Osteocyte (in vitro differentiated cells): ENCODE measurements around the gene MAPRE2. TPM values are rescaled to one million over a fixed set of nuclear protein-coding genes. Genes with fewer than 3 reads are reported as not detected.
"Not testable (repeated sequence)": the region's sequence is repeated elsewhere in the genome, so short reads cannot be mapped to it uniquely, and the experiment has no call there.

ENCODE experiments used
- DNase-seq: peaks from one replicate; pipeline ENCODE4 v3.0.0; 2021; ENCODE audit warnings: mixed read lengths; ENCODE audit not compliant: unreplicated experiment; ENCODE audit errors: extremely low spot score
- H3K27ac Mint-ChIP-seq: one replicate; pipeline ENCODE4 v1.8.0; 2021; ENCODE audit warnings: mild to moderate bottlenecking, mixed read lengths; ENCODE audit not compliant: unreplicated experiment
- H3K27me3 Mint-ChIP-seq: one replicate; pipeline ENCODE4 v1.8.0; 2021; ENCODE audit warnings: mixed read lengths; ENCODE audit not compliant: unreplicated experiment
- H3K36me3 Mint-ChIP-seq: one replicate; pipeline ENCODE4 v1.8.0; 2021; ENCODE audit warnings: mixed read lengths; ENCODE audit not compliant: unreplicated experiment
- H3K4me1 Mint-ChIP-seq: one replicate; pipeline ENCODE4 v1.8.0; 2021; ENCODE audit warnings: mixed read lengths; ENCODE audit not compliant: unreplicated experiment
- H3K4me3 Mint-ChIP-seq: one replicate; pipeline ENCODE4 v1.8.0; 2021; ENCODE audit warnings: mild to moderate bottlenecking, moderate library complexity, mixed read lengths; ENCODE audit not compliant: unreplicated experiment
- H3K9me3 Mint-ChIP-seq: one replicate; pipeline ENCODE4 v1.8.0; 2021; ENCODE audit warnings: mixed read lengths; ENCODE audit not compliant: unreplicated experiment
- total RNA-seq: library from RNA; stranded (reverse); gene quantifications from 2 replicates; pipeline ENCODE4 v1.2.1, GENCODE V29; 2021
- TF ChIP-seq, protein P1 (sequence below): fragments of 200-600 bp; sonication (generic); IDR thresholded peaks from 2 replicates; pipeline ENCODE4 v1.5.0; 2021; ENCODE audit warnings: antibody characterized with exemption, mild to moderate bottlenecking, moderate library complexity

Gene MAPRE2
- total RNA-seq, 1 donor from 2014 or later, result 50.0 TPM

GRCh38 chr18:35106013-35106844, 65.0 kb downstream of the MAPRE2 start:
- Mint-ChIP-seq H3K36me3 (peaks cover 17% of the 10 kb centered on the region), H3K27me3 (no peaks in the 10 kb centered on the region), H3K9me3 (peaks cover 2% of the 10 kb centered on the region), H3K27ac (no peak overlapping the region), H3K4me3 (no peak overlapping the region), H3K4me1 (peaks cover 10% of the 10 kb centered on the region)
- TF ChIP-seq, protein P1, sequence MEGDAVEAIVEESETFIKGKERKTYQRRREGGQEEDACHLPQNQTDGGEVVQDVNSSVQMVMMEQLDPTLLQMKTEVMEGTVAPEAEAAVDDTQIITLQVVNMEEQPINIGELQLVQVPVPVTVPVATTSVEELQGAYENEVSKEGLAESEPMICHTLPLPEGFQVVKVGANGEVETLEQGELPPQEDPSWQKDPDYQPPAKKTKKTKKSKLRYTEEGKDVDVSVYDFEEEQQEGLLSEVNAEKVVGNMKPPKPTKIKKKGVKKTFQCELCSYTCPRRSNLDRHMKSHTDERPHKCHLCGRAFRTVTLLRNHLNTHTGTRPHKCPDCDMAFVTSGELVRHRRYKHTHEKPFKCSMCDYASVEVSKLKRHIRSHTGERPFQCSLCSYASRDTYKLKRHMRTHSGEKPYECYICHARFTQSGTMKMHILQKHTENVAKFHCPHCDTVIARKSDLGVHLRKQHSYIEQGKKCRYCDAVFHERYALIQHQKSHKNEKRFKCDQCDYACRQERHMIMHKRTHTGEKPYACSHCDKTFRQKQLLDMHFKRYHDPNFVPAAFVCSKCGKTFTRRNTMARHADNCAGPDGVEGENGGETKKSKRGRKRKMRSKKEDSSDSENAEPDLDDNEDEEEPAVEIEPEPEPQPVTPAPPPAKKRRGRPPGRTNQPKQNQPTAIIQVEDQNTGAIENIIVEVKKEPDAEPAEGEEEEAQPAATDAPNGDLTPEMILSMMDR, result no peak
- no peak for DNase-seq

DNA sequence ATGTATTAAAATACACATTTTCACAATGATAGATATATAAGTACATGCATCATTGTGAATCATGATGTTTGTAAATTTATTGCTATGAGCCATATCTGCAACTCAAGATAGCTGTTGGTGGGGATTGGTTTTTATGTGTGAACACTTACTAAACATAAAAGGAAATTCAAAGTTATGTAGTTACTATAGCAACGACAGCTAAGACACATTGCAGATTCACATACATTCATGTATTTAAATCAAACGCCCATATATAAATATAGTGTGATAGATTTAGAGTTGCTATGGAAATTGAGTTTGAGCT, 65.6 kb downstream of the MAPRE2 start:
- DNase-seq, result no peak
- Mint-ChIP-seq H3K4me1 (peaks cover 10% of the 10 kb centered on the region), H3K27ac (no peak overlapping the region), H3K4me3 (no peak overlapping the region), H3K9me3 (peaks cover 3% of the 10 kb centered on the region), H3K27me3 (no peaks in the 10 kb centered on the region), H3K36me3 (peaks cover 15% of the 10 kb centered on the region)
- TF ChIP-seq, protein P1, result no peak

DNA sequence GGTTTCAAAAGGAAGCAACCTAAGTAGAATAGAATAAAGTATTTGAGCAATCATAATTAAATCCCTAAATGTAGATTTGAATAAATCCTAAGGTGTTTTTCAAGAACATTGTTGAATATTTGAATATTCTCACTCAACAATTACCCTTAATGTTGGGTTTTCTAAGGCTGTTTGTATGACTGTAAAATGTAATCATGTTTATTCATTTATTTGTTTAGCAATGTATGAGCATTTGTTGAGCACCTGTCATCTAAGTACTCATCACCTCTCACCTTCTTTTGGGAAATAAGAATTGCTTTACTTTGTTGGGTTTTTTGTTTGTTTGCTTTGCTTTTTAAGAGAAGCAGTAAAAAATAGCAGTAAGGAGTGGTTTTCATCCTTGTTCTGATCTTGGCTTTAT, 66.0 kb downstream of the MAPRE2 start:
- peaks cover 3% of the 10 kb centered on the region for H3K9me3 Mint-ChIP-seq
- no peak overlapping the region for H3K27ac Mint-ChIP-seq
- no peaks in the 10 kb centered on the region for H3K27me3 Mint-ChIP-seq
- TF ChIP-seq, protein P1, result no peak
- H3K4me3 Mint-ChIP-seq, result no peak overlapping the region
- DNase-seq, result no peak
- peaks cover 10% of the 10 kb centered on the region for H3K4me1 Mint-ChIP-seq
- H3K36me3 Mint-ChIP-seq, result peaks cover 13% of the 10 kb centered on the region

DNA sequence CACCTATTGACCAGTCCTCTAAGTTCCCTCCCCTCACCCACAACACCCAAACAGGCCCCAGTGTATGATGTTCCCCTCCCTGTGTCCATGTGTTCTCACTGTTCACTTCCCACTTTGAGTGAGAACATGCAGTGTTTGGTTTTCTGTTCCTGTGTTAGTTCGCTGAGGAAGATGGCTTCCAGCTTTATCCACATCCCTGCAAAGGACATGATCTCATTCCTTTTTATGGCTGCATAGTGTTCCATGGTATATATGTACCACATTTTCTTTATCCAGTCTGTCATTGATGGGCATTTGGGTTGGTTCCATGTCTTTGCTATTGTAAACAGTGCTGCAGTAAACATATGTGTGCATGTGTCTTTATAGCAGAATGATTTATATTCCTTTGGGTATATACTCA, 66.9 kb downstream of the MAPRE2 start:
- H3K36me3 Mint-ChIP-seq, H3K9me3 Mint-ChIP-seq, H3K27ac Mint-ChIP-seq, H3K4me3 Mint-ChIP-seq, H3K27me3 Mint-ChIP-seq, DNase-seq, H3K4me1 Mint-ChIP-seq: not testable (repeated sequence)

- Mint-ChIP-seq H3K36me3 (peaks cover 8% of the 10 kb centered on the region), H3K9me3 (peaks cover 3% of the 10 kb centered on the region), H3K4me3 (no peak overlapping the region), H3K27ac (no peak overlapping the region), H3K27me3 (no peaks in the 10 kb centered on the region), H3K4me1 (peaks cover 10% of the 10 kb centered on the region)
- DNase-seq, result no peak
- TF ChIP-seq, protein P1, result no peak
Observed at GRCh38 chr18:35110059-35110458, 68.8 kb downstream of the MAPRE2 start.
